HG03159 (cell line): ENCODE measurements around the gene EXOSC3.
"Not testable (repeated sequence)": the region's sequence is repeated elsewhere in the genome, so short reads cannot be mapped to it uniquely, and the experiment has no call there.

ENCODE experiments used
- ATAC-seq: cut with Tn5 transposase; IDR thresholded peaks from one replicate; pipeline ENCODE4 v1.9.1; 2021; ENCODE audit warnings: mild to moderate bottlenecking, moderate library complexity; ENCODE audit not compliant: unreplicated experiment

EXOSC3 gene

GRCh38 chr9:37776328-37776727, 8.5 kb downstream of the EXOSC3 start:
- ATAC-seq, result no peak

GRCh38 chr9:37775216-37775919, 9.5 kb downstream of the EXOSC3 start:
- ATAC-seq, result no peak

DNA sequence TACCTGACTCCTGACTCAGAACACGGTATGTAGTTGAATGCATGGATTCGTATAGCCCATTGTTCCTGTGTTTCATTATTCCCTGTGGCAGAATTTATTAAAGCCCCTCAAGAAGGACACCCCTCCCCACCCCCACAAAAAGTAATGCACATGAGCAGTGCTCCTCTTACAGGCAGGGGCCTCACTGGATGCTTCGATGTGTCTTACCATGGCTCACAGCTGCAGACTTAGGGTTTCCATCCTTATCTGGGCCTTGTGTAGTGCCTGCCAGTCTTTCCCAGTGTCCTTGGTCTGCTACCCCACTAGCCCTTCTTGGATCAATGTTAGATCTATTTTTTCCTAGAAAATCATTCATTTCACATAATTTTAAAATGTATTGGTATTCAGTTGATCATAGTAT, 14.9 kb downstream of the EXOSC3 start:
- ATAC-seq, result no peak

- ATAC-seq, result no peak
These were observed 15.6 kb downstream of the EXOSC3 start for GRCh38 chr9:37769306-37769705.

DNA sequence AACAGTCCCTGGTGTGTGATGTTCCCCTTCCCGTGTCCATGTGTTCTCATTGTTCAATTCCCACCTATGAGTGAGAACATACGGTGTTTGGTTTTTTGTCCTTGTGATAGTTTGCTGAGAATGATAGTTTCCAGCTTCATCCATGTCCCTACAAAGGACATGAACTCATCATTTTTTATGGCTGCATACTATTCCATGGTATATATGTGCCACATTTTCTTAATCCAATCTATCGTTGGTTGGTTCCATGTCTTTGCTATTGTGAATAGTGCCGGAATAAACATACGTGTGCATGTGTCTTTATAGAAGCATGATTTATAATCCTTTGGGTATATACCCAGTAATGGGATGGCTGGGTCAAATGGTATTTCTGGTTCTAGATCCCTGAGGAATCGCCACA, 19.6 kb downstream of the EXOSC3 start:
- ATAC-seq, result not testable (repeated sequence)

DNA sequence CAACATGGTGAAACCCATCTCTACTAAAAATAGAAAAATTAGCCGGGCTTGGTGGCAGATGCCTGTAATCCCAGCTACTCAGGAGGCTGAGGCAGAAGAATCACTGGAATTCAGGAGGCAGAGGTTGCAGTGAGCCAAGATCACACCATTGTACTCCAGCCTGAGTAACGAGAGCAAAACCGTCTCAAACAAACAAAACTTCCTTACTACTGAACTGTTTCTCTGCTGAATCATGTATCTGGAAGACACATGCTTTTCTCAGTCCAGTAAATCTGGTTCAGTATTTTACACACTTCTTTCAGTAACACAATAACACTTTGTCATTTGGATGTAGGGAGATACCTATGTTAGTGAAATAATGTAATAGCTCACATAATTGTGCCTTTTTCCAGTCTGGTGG, 23.4 kb downstream of the EXOSC3 start:
- ATAC-seq, result no peak

- ATAC-seq, result no peak
These were observed 24.3 kb downstream of the EXOSC3 start for GRCh38 chr9:37760416-37761161.

DNA sequence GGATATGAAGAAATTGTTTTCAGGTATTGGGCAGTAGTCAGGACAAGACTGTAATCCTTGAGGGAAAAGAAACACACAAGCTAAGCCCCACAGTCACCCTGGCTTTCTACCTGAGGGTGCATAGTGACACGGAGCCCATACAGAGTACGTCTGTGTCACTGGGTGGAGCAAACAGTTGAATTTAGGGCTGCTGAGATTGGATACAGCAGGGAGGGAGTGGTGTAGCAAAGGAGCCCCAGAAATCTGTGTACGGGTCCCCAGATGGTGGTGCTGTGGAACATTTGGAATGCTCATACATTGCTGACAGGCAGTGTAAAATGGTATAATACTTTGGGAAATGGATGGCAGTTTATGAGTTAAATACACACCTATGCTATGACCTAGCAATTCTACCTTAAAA, 26.1 kb downstream of the EXOSC3 start:
- no peak for ATAC-seq

DNA sequence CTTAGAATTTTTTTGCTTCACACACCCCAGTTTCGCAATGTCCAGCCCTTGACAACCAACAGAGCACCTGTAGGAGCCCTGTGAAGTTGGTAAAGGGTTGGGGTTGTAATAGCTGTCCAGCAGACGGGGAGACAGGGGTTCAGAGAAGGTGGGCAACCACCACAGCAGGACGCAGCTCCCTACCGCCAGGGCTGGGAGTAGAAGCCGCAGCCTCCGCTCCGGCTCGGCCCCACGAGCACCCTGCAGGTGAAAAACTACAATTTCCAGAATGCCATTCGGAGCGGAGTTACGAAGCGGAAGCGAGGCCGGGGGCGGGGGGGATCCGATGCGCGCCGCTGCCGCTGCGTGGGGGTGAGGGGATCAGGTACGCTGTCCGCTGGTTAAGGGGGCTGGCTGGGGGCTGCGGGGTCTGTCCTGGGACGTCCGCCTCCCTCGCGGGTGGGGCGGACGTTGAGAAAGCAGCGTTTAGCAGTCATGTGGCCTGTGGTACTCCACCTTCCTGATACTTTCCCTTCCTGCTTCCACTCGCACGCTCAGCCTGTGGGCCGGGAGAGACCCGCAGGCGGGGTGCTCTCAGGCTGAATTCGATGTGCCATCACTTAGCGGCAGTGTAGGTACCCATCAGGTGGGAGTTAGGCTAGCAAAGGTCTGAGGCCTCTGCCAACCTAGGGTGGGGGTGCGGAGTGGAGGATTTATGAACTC, 31.2 kb downstream of the EXOSC3 start, which contains the start of gene TRMT10B:
TRMT10B (plus strand) TSS at position 317 of the 702 bp plus-strand sequence. CDS start 8,127 bp downstream, outside the sequence.
- peak; percentile 90 for ATAC-seq

DNA sequence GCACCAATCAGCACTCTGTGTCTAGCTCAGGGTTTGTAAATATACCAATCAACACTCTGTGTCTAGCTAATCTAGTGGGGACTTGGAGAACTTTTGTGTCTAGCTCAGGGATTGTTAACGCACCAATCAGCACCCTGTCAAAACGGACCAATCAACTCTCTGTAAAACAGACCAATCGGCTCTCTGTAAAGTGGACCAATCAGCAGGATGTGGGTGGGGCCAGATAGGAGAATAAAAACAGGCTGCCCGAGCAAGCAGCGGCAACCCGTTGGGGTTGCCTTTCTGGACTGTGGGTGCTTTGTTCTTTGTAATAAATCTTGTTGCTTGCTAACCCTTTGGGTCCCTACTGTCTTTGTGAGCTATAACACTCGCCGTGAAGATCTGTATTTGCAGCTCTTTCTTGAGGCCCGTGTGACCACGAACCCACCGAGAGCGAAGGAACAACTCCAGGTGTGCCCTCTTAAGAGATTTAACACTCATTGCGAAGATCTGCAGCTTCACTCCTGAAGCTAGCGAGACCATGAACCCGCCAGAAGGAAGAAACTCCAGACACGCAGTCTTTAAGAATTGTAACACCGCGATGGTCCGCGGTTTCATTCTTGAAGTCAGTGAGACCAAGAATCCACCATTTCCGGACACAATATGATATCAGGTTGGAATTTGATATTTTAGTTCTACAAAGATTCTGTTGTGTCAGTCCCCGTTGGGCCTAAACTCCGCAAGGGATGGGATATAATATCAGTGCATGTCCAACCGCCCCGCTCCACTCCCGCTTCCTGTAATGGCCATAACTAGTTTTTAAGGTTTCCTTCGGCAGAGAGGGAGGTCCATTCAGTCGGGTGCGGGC, 32.0 kb downstream of the EXOSC3 start:
- ATAC-seq, result no peak

DNA sequence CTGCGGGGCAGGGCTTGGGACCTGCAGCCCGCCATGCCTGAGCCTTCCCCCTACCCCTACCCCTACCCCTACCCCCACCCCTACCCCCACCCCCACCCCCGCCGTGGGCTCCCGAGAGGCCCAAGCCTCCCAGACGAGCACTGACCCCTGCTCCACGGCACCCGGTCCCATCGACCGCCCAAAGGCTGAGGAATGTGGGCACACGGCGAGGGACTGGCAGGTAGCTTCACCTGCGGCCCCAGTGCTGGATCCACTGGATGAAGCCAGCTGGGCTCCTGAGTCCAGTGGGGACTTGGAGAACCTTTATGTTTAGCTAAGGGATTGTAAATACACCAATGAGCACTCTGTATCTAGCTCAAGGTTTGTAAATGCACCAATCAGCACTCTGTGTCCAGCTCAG, 32.8 kb downstream of the EXOSC3 start:
- ATAC-seq, result not testable (repeated sequence)

GRCh38 chr9:37751704-37752103, 33.2 kb downstream of the EXOSC3 start:
- not testable (repeated sequence) for ATAC-seq

DNA sequence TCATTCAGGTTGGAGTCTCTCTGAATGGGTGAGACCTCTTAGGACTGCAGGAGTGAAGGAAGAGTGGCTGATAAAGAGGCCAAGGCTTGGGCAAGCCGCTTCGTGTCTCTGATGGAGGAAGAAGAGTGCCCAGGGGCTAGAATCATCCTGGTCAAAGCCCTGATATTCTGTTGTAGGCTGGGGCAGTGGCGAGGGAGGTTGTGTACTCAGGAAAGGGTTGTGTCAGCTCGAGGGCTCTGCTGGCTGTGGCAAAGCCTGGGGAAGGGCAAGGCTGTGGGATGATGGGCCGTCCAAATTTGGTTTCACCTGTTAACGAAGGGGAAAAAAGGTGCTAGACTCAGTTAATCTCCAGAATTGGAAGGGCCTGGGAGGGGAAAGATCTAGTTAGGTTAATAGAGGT, 33.7 kb downstream of the EXOSC3 start:
- no peak for ATAC-seq

- no peak for ATAC-seq
These were observed 35.7 kb downstream of the EXOSC3 start for GRCh38 chr9:37749129-37749528.

- peak; percentile 84 for ATAC-seq
These were observed 37.6 kb downstream of the EXOSC3 start for GRCh38 chr9:37747271-37747753.

DNA sequence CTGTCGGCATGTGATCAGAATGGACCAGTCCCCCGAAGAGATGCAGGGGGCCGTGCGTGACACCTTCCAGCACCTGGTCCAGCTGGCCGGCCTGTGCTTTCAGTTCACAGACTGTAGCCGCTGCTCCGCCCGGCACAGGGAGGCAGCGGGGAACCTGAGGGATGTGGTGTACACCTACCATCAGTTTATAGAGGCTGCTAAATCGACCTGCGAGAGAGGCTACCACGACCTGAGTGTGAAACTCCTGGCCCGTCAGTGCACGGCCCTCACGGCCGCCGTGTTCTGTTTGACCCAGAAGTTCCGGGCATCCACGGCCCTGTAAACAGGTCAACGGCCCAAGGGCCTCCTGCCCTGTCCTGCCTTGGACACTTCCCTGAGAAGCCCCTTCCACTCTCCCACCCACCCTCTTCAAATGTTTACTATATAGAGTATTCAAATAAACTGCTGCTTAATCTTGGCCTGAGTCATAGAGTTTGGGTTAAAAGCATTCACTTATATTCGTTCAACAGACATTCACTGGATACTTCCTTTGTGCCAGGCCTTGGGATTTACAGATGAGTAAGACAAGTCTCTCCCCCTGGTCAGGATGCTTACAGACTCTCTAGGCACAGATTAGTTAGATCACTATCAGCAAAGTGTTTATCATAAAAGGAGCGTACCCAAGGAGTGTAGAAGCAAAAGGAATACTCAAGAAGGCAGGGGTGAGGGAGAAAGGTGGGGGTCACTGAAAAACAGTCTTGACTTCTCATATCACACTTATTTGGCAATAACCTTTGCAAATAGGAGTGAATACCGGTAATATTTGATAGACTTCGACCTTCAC, 38.2 kb downstream of the EXOSC3 start:
- no peak for ATAC-seq

DNA sequence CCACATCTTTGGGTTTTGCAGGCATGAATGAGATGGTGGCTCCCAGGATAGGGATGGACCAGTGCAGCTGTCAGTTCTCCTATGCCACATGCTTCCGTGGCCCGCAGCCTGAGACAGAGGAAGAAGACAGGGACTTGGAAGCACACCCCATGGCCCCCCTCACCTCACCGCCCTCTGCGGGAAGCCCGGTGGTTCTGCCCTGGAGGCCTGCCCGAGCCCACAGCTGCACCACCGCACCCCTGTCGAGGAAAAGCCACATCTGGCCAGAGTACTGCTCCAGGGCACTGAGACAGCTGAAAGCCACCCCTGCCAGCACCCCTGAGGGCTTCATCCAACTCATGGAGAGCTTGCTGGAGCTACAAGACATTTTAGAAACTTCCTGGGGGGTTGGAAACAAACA, 38.9 kb downstream of the EXOSC3 start:
- ATAC-seq, result no peak

GRCh38 chr9:37740631-37741328, 44.1 kb downstream of the EXOSC3 start:
- no peak for ATAC-seq

GRCh38 chr9:37740128-37740527, 44.7 kb downstream of the EXOSC3 start:
- no peak for ATAC-seq
